GM18519 (cell line): ENCODE measurements around the gene TBC1D14.

ENCODE experiments used
- ATAC-seq: cut with Tn5 transposase; IDR thresholded peaks from one replicate; pipeline ENCODE4 v1.9.1; 2021; ENCODE audit warnings: mild to moderate bottlenecking, moderate library complexity; ENCODE audit not compliant: unreplicated experiment, low FRiP score

TBC1D14 gene

DNA sequence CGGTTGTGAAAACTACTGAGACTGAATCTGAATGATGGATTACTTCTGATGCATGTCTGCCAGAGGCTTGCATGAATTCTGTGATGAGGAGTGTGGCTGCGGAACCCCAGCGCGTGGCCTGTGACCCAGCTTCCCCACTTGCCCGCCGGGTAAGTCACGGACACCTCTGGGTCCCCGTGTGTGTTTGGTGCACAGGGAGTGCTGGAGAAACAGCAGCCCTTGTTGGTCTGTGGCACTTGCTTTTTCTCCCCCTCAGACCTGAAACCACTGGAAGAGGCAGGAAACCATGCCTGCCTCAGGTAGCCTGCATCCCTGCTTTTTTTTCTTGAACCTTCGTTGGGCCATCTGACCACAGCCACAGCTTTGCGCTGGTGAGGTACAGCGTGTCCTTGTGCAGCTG is 81.6 kb downstream of the TBC1D14 start:
- ATAC-seq: no peak

DNA sequence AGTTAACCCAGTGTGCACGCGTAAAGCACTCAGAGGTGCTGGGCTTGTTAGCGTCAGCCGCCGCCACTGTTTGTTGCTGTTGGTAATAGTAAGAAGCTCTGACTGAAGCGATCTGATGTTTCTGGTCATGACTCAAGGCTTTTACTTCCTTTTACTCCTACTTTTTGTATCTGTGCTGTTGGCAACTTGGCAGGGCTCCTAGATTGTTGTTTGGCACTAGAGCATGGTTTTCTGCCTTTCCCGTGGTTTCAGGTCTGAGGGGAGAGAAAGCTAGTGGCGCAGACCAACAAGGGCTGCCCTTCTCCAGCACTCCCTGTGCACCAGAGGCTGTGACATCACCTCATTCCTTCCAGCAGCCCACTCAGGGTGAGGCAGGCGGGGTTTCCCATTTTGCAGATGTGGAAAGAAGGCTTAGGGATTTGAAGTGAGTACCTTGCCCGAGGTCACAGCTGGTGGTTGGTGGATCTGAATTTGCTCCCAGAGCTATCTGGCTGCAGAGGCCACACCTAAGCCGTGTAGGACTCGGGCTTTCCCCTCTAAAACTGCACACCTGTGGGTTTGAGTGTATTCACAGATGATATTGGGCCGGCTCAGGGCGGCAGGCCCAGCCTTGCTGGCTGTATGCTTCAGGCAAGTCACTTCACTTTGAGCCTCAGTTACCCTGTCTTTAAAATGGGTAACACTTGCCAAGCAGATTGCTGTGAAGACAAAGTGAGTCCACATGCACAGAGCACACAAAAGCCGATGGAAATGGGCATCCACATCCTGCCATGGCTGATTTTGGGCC is 82.3 kb downstream of the TBC1D14 start:
- ATAC-seq: no peak

DNA sequence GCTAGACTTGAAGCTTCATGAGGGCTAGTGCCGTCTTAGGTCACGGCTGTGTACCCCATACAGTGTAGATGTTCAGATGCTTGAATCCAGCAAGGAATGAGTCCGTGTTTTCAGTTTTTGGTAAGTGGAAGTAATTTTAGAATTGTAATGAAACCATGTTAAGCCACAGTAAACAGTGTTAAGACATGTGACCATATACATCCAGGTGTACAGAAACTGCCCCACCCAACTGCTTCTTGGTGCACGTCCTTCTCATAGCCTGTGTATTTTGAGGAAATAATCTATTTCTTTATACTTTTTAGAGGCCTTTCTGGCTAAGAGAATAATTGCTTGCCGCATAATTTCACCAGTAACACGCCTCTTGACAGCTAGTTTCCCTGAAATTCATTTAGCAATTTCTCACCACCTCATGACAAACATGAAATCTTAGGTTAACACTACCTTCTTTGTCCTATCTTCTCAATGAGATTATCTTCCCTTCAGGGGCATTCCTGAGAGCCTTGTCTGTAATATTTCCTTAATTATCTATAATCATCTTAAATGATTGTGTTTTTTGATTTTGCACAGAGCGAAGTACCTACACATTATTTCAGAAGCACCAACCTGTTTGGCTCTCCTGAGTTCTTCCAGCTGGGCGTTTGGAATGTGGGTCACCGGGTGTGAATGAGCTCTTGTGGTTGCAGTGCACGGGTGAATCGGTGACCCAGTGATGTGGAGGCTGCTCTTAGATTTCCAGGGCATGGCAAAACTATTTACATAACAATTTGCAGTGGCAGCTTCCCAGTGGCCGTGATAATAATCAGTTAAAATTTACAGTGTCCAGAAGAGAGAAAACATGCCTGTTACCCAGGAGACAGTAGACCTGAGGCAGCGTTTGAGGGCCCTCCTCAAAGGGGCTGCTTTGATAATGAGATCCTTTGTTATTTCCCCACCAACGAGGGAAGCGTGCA is 83.4 kb downstream of the TBC1D14 start:
- no peak for ATAC-seq

DNA sequence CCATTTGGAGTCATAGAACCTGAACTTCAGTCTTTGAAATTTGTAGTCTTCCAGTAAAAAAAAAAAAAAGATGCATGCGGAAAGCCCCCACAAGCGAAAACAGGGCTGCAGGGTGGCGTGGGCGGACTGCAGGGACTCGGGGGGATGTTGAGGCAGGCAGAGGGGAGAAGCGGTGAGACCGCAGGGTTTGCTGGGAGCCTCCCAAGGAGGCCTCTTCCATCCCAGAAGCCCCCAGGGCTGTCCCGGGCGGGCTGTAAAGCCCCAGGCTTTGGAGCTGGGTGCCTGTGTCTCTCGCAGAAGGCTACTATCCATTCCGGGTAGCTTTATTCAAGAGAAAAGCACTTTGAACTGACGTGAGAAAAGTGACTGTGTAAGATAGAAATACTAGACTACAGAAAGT is 86.9 kb downstream of the TBC1D14 start:
- ATAC-seq: no peak

DNA sequence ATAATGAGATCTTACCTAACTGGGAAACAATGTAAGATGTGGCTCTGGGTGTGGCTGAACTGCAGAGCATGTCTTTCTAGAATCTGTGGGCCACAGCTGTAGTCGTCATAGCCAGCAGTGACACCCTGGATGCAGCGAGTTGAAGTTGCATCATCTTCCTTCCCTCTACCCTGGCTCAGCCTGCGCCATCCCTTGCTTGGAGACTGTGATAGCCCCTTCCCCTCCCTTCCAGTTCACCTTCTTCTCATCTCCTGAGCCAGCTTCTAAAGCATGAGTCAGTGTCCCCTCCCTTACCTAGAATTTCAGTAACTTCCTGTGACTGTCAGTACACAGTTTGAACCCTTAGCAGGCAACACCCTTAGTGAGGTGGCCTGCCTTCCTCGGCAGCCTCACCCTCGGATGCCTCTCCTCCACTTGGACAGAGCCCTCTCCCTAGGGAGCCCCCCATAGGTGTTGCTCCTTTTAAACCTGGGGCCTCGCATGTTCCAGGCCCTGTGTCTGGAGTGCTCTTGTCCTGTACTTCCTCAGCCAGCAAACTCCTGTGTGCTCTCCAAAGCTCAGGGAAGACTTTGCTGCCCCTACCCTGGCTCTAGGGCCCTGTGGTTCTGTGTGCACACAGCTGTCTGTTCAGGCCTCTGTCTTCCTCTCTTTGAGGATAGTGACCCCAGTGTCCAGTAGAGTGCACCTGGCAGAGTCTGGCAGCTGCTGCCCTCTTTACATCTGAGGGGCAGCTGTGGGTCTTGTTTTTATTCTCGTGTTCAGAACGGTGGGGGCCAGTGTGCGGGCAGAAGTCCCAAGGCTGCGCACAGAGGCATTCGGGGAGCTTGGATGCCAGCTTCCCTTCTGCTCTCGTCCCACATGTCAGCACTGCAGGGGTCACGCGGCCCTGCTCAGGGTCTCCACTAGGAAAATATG is 89.8 kb downstream of the TBC1D14 start:
- ATAC-seq: no peak

DNA sequence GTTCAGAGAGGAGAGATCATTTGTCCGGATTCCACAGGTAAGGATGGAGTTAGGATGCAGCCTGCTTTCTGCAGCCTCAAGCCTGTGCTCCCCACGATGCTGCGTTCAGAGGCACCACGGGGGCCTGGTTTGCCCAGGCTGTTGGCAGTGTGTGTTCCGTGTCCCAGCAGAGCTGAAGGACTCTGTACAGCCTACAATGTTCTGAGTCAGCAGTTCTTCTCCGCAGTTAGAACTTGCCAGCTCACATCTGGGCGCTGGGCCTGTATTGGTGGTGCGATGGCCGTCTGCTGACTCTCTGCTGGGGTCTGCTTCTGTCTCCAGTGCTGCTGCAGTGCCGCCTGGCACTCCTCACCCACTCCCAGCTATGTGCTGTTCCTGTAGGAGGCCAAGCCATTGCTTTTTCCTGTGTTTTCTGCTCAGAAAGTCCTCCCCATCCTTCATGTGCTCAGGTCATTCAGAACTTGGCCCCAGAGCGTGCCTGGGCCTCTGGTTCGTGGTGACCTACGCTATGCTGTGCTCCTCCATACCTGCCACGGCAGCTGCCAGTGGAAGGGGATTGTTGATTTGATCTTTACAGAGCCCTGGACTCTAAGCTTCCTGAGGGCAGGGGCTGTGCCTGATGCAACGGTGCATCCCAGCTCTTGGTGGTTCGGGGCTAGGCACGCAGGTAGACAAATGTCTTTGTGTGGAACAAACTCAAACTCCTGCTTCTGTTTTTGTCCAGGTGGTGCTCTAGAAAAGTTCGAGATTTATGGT is 91.0 kb downstream of the TBC1D14 start:
- no peak for ATAC-seq

DNA sequence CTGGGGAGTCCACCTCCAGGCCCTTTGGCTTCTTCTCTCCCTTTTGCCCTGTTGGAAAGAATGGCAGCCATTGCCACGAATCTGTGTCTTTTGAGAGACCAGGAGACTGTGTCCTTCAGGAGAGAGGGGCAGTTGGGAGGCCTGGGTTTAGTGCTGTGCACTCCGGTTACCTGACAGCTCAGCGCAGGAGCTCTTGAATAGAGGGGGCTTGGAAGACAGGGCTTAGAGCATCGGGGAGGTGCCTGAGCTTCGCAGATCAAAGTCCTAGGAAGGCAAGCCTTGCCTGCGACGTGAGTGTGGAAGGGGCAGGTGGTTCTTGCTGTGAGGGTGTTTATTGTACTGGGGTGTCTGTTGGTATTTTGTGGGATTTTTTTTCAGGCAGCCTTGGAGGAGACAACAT is 91.6 kb downstream of the TBC1D14 start:
- ATAC-seq: no peak

DNA sequence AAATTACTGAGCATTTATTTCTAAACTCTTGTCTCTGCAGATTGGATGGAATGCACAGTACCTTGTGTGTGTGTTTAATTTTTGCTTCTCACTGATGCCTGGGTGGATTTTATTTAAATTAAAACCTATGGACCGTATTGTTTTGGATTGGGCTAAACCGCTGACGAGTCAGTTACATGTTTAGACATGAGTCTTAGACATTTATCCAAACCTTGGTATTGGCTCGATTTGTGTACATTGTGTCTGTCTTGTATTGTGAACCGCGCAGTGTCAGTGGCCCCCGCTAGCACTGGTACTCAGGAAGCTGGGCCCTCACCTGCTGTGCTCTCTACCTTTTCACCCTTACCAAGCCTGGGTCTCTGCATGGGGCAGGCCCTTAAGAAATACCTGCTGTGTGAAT is 92.7 kb downstream of the TBC1D14 start:
- no peak for ATAC-seq

DNA sequence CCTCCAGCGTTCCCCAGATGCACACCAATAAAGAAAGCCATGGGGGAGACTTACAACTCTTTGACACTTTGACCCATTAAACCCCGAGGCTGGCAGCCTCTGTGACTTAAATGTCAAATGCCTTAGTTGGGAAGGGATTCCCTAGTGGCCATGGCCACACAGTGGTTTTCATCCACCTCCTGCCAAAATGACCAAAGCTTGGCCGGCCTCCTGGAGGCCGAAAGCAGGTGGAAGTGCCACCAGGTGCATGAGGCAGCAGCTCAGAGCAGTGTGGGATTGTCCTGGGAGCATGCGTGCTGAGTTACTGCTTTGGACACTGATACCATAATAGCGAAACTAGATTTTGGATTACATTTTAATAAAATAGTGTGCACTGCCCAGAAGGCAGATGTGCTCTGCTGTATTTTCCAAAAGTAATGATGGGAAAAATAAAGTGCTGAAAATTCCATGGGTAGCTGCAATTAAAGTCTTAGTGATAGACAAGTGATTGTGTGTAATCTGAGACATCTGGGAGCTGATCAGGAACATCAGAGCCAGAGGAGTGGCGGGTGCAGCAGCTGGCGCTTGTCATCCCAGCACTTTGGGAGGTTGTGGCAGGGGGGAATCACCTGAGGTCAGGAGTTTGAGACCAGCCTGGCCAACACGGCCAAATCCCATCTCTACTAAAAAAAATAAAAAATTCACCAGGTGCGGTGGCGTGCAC is 93.7 kb downstream of the TBC1D14 start:
- ATAC-seq: no peak

DNA sequence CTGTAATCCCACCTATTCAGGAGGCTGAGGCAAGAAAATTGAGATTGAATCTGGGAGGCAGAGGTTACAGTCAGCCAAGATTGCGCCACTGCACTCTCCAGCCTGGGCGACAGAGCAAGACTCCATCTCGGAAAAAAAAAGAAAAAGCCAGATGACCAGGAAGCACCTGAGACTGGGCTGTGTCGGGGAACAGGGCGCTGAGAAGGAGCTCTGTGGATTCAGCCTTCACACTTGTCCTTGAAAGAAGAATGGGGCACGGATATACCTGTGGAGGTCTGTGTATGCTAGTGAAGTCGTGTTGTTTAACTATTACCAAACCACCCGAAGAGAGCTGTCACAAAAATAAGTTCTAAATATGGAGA is 94.2 kb downstream of the TBC1D14 start:
- no peak for ATAC-seq

DNA sequence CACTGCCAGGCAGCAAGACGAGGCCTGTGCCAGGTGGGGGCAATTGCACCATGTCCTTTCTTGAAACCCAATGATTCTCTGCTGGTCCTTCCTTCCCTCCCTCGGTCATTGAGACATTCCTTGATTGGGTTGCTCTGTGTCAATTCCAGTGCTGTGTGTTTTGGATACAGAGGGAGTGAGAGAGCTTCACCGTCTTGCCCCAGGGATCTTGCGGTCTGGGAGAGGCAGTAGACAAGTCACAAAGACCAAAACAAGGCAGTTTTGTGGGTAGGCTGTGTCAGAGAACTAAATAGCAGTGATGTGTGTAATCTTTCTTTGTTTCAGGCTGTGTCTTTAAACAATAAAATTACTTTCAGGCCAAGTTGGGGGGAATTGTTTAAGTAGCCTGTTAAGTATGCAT is 94.7 kb downstream of the TBC1D14 start:
- ATAC-seq: no peak

DNA sequence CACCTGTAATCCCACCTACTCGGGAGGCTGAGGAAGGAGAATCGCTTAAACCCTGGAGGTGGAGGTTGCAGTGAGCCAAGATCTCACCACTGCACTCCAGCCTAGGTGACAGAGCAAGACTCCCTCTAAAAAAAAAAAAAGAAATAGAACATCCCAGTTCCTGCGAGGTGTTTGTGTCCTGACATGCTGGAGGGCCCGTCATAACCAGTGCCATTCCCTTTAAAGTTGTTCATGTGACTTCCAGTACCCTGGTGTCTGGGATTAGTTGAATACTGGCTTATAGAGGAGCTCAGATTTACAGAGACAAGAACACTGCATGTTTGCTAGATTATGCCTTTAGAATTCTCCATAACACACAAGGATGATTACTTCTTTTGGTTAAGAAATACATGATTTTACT is 95.9 kb downstream of the TBC1D14 start:
- ATAC-seq: no peak

DNA sequence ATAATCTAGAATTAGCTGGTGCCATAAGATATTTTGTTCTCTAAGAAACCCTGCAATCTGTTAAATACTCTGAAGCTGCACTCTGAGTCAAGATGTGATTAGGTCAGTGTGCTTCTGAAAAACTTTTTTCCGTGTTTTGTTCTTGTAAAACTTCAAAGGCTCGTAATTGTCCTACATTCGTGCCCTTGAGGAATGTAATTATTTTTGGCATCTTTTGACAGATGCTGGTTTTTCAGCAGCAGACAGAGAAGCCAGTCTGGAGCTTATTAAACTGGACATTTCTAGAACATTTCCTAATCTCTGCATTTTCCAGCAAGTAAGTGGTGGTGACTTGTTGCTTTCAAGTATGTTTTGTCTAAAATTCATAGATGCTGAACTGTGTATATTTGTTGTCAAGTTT is 96.8 kb downstream of the TBC1D14 start:
- ATAC-seq: no peak

DNA sequence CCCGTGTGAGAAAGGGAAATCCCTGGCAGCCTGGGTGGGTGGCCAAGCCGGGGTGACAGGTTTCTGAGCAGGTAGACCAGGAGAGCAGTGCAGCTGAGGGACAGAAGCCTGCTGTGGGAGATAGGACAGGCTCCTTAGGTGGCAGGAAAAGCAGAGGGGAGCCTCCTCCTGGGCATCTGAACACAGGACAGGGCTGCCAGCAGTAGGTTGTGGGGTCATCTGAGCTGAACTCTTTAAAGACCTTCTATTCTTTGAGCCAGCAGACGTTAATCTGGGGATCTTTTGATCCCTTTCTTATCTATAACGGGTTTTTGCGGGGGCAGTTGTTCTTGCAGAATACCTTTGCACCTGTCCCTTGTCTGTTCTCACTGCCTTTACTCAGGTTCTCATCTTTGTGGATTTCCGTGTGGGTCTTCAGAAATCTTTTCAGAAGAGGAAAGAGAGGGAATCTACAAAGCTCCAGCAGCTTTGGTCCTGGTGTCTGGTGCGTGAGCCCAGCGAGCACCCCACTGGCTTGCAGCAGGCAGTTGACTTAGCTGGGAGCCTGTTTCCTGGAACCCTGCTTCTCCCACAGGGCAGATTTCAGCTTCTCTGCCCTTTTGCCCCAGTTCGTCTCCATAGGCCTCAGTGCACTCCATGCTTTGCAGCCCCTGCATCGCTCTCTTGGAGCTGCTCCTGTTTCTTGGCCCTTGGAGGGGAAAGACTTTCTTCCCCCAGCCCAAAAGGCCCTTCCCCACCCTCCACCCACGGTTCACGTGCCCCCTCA is 97.7 kb downstream of the TBC1D14 start:
- no peak for ATAC-seq

DNA sequence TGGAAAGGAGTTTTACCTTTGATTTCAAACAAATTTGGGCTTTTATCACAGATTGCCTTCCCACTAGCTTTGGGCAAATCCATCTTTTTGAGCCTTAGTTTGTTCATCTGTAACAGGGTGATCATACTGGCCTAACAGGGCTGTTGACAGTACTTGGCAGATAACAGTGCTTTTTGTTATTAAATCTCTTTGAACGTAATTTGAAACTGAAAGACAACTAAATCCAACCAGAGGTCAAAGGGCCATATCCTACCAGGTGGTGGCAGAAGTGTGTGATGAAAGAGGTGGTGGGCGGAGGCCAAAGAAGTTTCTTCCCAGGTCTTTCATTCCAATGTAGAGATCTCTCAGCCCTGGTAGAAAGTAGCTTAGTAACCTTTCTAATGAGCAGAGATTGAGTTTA is 98.3 kb downstream of the TBC1D14 start:
- ATAC-seq: no peak

DNA sequence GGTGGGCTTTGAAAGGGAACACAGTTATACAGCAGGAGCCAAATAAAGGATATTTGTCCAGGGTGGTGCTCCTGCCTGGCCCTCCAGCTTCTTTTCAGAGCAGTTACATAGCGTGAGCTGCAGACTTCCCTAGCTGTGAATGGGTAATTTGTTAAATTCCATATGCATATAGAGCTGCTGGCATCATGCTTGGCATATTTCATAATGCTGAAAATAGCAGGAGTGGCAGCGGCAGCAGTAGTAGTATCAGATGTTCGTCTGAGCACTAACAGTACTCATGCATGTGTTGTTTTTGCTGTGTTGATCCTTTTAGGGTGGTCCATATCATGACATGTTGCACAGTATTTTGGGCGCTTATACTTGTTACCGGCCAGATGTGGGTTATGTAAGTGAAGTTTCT is 99.9 kb downstream of the TBC1D14 start:
- ATAC-seq: no peak

DNA sequence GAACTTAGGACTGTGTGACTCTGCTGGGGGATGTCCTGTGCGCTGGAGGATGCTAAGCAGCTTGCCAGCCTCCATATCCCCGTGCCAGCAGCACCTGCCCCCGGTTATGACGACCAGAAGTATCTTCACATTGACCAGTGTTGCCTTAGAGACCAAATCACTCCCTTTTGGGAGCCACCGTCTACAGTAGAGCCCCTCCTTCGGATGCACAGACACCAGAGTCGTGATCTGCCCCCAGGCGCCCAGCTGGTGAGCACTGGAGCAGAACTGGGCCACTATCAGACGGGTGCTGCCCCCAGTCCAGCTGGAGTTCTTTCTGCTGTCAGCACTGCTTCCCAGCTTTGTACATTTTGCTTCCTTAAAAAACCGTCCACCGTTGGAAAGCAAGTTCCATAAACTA is 103.5 kb downstream of the TBC1D14 start:
- ATAC-seq: no peak

DNA sequence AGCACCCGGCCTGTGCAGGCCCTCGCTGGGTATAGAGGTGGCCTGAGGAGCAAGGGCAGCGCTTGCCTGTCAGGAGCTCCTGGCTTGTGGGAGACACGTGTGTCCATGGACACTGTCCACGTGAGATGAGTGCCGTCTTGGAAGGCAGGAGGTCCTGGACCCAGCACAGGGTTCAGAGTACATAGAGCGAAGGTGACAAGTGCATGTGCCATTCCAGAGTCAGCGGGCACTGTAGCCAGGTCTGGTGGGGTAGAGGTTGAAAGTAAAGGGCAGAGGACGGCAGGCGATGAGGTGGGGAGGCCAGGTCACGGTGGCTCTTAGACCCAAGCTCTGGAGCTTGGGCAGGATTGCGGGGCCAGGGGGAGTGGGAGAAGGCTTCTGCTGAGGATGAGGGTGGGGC is 105.2 kb downstream of the TBC1D14 start:
- ATAC-seq: no peak
